G401.6 (cell line): ENCODE measurements around the gene ME3.
"Not testable (repeated sequence)": the region's sequence is repeated elsewhere in the genome, so short reads cannot be mapped to it uniquely, and the experiment has no call there.

Experiments
- FAIRE-seq: peaks from 2 replicates; lab custom pipeline; 2012; peaks lifted over from hg19 to GRCh38; lab: Jason Lieb, UNC

The ME3 gene

DNA sequence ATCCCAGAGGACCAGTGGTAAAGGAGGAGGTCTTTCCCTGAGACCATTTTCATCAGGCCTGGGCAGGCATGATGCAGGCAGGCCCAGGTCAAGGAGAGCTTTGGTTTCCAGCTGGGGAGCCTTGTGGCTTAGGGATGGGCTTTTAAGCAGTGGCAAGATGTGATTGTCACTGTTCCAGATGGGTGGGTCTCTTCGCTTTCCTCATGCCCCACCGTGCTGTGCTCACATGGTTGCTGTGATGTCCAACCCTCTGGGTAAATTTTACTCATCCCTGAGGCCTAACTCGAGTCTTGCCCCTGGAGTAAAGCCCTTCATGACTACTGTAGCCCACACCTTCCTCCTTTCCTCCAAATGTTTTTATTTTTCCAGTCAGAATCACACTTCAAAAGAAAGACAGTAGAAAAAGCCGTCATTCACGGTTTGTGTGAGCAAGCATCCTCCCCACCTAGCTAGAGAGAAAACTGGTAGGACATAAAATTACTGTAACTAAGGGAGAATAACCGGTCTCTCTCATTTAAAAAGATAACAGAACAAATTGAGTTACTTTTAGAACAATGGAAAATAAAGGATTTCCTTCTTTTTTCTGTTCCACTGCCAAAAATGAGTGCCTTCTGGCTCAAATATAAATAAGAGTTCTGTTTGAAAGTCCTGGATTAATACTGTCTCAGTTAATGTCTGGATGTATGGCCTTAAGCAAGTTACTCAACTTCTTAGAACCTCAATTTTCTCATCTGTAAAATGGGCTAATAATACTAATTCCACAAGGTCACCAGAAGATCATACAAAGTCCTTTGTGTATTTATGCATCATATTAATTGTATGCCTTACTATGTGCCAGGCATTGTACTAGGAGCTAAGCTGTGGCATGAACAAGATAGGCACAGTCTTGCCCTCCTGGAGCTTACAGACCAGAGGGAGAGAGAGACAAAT, 84.9 kb downstream of the ME3 start:
- no peak for FAIRE-seq

DNA sequence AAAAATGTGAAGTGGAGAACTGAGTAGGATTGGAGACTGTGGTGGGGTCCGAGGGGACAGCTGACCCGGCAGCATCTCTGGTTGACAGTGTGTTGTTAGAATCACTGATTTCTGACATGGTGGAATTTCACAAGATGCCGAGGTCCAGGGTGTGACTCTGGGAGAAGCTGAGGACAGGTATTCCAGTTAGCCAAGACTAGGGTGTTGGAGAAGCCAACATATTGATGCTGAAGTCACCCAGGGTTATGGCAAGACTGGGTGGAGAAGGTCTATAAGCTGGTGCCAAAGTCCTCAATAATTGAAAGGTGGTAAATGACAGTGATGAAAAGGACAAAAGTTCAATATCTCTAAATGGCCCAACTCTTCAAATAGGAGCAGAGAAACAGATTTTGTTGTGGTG, 86.1 kb downstream of the ME3 start:
- FAIRE-seq, result no peak

DNA sequence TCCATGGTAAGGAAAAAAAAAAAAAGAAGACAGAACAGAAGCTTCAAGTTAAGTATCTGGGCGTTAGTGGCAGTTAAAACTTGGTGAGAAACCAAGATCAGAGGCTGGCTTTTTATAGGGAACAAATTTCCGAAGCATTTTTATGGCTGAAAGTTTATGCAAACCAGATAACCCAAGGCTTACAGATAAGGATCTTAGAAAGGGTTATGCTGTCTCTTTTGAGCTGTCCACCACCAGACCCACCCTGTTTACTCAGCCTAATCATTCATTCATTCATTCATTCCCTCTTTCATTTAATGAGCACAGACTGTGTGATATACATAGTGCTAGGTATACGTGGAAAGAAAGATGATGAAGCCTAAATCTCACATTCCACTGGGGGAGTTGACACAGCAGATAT, 89.5 kb downstream of the ME3 start:
- no peak for FAIRE-seq

DNA sequence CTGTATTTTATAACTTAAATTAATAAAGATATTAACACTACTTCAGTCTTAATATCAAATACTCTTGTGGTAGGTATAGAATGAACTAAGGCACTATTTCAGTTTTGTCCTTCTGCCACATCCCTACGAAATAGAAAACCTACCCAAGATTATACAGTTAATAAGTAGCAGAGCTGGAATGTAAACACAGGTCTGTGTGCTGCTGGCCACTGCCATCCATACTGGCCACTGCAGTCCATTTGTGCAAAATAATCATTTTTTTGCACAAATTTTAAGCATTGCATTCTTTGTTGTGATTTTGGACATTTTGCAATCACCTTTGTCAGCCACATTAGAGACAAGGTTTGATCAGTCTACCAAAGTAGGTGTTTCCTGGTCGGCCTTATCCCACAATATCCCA, 91.9 kb downstream of the ME3 start:
- FAIRE-seq, result no peak

DNA sequence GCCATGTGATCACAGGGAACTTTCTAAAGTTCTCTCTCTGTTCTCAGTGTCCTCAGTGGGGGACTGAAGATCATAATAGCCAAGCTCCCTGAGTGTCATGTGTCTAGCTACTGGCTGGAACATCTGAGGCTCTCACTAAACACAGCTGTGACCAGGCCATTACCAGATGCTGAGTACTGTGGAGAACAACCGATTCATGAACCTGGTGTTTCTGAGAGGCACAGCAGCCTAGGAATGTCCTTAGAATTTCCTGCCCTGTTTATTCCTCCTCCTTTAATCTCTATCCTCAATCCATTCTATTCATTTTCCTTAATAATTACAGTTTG, 93.0 kb downstream of the ME3 start:
- no peak for FAIRE-seq

DNA sequence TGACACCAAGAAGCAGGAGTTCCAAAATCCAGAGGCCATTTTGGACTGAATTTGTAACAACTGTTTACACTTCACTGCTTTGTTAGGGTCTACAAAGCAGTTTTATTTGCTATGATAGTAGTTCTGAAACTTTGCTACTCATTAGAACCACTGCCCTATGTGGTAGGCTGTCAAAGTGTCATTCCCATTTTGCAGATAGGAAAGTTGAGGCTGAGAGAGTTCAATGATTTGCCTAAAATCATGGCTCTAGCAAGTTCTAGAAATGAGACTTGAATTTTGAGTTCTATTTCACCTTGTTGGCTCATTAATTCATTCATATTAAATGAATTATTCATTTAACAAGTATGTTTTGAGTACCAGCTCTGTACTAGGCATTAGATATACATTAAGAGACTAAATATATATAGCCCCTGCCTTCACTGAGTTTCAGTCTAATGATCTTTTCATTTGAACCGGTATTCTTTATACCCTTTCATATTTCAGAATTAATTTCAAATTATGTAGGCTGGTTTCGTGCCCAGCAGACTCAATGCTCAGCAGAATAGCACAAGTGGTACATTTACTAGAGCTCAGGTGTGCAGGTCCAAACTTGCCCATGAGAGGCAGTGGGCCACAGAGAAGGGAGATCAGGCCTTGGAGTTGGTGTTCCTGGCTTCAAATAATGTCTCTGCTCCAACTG, 93.5 kb downstream of the ME3 start:
- no peak for FAIRE-seq

DNA sequence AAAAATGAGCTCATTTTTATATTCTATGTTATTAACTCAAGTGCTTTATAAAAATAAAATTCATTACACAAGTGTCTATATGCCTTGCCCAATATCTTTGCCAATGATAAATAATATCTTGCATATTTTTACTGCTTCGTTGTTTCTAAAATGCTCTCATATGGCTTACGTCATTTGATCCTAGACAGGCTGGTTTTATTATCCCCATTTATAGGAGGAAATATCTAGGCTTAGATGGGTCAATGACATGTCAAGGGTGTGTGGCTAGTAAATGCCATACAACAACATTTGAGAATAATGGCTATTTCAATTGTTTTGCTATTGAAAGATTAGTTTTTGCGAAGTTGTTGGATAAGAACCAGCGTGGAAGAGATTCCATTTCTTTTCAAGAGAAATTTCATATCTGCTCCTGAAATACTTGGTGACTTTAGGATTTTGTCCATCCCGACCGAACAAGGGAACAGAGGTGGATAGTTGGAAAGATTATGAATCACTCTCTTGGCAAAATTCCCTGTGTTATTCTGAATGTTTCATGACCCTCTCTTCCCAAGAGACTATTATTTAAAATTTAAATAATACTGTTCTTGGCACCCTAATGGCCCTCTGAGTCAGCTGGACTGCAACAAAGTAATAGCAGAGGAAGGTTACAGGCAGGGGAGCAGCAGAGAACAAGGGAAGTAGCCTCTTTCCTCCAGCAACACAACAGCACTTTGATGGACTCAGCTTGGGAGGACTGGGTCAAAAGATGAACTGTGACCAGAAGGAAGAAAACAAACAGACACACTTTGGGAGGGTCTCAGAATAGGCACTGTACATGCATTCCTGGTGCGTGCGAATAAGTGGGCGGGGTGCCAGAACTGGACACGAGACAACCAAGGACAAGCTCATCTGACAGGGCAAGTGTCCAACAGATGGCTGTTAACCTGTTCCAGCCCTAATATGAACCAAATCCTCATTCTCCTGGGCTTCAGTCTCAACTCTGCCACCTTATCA, 94.5 kb downstream of the ME3 start:
- no peak for FAIRE-seq

DNA sequence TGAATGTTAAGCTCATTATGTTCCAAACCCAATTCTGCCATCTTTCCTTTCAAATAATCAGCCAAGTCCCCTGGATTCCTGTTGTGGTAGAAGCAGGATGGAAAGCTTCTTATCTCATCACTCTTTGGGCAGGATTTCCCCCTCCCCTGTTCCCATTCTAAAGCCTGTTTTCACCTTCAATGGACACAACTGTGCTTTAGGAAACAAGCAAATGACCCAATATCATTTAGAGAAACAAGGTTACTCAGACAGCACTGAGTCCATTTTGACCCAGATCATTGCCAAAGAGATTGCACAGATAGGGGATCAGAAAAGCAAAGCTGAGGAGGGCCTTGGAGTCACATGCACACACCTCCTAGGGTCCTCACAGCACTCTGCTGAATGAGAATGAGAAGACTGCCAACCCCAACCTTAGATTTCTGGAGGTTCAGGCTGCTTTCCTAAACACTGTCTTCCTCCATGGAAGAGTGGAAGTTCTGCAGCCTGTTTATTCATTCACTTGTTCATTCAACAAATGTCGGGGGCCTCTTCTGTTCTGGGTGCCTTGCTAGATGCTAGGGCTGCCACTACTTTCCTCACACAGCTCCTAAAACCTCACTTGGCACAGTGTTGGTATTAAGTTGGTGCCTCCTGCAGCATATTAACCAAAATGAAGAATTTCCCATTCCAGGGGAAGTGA, 95.3 kb downstream of the ME3 start:
- no peak for FAIRE-seq

DNA sequence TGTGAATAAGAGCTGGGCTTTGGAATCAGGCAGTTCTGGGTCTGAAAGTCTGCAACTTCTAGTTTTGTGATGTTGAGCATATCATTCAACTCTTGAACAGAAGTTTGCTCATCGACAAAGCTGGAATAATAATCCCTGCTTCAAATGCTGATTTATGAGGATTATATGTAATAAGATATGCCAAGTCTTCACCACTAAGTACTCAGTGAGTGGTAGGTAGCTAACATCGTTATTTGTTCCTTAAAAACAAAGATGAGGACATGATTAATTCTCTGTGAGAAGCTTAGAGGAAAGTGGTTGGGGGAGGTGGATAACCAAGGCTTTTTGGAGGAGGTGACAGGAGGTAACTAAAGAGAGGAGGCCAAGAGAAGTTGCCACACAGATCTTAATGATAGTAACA, 96.5 kb downstream of the ME3 start:
- FAIRE-seq, result no peak

DNA sequence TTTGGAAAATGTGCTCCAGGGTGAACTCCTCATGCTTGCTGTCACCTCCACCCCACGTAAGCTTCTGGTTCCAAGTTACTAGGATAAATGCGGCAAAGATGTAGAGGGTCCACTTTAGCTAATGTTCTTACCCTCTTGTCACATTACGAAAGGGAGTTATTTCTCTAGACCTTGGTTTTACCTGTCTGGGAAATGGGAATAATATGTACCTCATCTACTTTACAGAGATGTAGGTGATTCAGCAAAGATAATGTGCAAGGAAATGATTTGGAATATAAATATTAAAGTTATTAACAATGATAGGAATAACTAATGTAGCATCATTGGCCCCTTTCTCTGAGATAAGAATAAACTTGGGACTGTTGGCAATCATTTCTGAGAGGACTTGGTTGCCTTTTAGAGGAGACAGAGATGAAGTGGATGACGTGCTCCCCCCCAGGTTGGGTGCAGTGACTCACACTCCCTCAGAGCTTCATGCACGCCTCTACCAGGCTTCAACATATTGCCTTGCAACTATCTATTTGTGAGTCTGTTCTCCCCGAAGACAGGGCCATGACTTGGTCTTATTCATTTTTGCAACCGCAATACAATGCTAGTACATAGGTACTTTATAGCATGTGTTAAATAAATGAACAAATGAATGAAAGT, 97.1 kb downstream of the ME3 start:
- FAIRE-seq, result no peak

DNA sequence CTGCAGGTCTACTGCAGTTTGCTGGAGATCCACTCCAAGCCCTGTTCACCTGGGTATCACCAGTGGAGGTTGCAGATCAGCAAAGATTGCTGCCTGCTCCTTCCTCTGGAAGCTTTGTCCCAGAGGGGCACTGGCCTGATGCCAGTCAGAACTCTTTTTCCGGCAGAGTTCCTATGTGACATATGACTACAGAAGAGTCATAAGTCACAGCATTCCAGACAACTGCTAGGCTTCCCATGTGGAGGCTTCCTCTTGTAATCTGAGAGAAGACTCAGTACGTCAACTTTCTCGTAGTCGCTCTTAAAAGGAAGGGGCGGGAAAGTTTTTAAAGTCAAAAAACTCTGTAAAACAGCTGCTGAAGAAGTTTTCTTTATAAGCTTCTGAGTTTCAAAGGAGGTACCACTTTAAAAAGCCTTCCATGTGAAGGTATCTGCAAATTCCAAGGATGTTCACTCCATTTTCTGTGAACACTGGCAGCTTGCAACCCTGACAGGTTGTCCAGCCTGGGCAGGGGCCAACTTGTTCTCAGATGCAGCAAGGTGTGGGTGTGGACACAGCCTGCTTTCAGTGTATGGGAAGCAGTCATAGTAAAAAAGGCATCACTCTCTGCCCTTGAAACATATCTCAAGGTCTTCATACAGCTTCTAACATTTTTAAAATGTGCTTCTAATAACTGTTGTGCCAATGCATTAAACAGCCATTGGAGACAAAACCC, 97.8 kb downstream of the ME3 start:
- no peak for FAIRE-seq

DNA sequence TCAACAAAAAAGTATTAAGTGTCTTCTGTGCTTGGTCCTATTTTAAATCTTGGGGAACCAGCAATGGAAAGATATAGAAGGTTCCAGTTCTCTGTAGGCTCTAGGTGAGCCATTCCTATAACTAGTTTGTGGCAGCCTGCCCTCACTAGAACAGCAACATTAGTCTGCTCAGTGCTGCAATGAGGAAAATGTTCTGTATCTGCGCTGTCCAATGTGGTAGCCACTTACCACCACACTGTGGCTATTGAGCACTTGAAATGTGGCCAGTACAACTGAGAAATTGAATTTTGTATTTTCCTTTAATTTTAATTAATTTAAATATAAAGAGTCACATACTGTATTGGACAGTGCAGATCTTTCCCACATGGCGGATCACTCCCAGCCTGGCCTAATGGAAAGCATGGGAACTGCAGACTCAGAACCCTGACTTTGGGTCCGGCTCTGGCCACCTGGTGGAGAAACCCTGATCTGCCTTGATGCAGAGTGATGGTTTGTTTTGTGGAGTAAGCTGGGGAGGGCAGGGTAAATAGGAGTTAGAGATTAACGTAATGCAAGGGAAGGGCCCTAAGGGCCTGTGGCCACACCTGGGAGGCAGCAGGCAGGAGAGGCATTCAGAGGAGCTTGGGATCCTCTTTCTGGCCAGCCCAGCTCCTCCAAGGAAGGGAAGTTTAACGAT, 101.0 kb downstream of the ME3 start:
- FAIRE-seq, result no peak

DNA sequence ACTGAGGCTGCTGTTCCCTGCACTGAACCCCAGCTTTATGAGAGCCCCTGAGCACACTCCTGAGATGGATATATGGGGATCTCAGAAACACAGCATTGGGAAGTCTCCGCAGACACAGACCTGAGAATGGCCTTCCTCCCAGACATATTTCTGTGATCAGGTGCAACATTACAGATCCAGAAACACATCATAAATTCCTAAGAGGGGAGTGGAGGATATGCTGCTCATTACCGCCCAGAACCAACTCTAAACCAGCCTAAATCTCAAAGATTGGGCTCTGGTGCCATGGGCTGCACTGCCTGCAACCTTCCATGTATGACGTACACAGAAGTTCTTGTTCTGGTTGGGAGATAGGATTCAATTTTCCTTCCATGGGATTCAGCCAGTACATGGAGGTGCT, 102.0 kb downstream of the ME3 start:
- no peak for FAIRE-seq

DNA sequence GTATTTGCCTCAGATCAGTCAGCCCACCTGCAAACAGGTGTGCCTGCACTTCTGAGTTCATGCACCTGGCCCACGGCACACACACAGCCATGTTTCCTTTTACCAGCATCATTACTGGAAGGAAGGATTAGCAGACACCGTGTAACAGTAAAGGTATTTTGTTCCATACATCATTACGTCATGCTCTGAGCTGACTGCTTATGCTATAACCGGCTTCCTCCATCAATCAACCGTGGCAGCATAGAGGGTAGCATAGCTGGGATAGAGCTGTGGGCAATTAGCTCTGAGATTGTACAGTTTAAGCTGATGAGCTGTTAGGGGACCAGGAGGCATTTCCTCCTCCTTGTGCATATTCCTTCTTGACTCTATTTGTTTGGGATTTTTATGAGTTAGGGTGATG, 102.4 kb downstream of the ME3 start:
- FAIRE-seq, result no peak

DNA sequence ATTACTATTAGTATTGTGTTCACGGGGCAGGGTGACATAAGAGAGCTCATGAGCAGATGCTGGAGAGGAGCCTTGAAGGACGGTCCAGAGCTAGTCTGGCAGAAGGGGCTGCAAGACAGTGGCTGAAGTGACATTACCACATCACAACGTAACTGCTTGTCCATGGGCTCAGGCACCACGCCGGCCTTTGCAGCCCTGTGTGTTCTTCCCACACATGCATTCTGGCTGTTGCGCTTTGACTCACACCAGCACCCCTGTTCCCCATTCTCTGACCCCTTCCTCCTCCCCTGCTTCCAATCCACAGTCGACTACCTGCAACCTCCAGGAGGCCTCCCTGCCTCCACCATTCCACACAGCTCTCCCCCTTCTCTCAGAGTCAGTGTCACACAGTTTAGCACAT, 103.3 kb downstream of the ME3 start:
- no peak for FAIRE-seq

DNA sequence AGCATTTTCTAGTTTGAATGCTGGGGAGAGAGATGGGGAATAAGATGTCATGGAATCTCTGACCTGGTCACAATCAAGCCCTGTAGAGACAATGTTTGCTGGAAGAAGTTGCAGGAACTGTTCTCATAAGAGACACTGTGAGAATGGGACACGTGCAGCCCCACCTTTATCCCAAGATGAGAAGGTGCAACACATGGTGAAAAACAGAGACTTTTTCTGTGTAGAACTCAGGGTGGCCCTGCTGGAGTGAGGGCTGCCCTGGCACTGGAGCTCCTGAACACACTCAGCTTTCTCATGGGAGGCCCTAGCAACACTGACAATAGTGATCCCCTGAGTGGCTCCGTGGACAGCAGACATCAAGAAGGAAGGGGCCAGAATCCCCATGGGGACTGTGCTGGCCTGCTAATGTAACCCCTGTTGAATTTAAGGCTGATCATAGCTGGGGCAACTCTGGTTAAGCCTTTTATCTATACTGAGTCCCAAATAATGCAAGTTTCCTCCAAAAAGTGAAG, 106.6 kb downstream of the ME3 start:
- FAIRE-seq, result no peak

DNA sequence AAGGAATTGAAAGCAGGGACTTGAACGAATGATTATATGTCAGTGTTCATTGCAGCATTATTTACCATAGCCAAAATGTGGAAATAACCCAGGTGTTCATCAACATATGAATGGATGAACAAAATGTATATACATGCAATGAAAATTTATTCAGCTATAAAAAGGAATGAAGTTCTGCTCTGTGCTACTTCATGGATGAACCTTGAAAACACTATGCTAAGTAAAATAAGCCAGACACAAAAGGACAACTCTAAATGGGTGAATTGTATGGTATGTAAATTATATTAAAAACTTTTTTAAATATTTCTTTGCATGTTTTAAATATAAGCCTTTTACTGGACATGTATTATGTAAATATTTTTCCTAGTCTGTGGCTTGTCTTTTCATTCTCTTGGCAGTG, 107.0 kb downstream of the ME3 start:
- FAIRE-seq, result no peak

DNA sequence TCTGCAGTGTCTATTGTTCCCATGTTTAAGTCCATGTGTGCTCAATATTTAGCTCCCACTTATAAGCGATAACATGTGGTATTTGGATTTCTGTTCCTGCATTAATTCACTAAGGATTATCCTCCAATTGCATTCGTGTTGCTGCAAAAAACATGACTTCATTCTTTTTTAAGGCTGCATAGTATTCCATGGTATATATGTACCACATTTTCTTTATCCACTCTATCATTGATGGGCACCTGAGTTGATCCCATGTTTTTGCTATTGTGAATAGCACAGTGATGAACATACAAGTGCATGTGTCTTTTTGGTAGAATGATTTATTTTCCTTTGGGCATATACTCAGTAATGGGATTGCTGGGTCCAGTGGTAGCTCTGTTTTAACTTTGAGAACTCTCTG, 109.6 kb downstream of the ME3 start:
- not testable (repeated sequence) for FAIRE-seq

DNA sequence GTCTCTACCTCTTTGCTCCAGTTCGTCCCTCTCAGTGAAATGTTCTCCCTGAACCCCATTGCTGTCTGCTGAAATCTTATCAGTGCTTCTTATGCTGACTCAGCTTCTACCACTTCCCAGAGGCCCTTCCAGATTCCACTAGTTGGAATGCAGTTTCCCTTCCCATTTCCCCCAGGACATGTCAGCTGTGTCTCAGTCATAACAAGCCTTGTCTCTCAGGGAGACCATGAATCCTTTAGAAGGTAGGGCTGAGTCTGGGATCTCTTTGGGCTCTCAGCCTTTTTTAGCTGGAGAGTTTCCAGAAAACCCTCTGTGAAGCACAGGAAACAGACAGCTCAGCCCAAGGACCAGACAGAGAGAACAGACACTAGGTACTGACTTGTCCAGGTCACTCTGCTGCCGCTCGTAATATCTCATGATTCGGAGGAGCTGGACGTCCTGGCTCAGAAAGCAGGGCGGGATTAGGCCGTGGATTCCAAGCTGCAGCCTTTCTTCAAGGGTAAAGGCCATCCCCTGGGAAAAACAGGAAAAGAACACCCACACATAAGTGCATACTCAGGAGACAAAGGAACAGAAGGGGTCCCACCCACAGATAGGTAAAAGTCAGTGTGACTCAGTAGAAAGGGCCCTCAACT, 113.0 kb downstream of the ME3 start:
- FAIRE-seq, result no peak

DNA sequence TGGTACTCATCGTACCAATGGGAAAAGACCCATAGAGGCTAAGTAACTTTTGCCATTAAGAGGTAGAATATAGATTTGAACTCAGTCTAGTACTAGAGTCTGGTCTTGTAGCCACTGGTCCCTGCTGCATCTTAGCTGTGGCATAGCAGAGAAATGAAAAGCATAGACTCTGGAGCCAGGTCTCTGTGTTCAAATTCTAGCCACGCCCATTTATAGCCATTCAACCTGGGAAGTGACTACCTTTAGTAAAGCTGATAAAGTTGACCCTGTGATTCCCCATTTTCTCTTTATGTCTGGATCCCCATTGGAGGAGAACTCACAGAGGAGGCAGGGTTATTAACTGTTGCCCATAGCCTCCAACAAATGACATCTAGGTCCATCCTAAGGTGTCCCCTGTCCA, 113.6 kb downstream of the ME3 start:
- no peak for FAIRE-seq
